Measurements from ENCODE around the gene SH3GL3. TPM values are rescaled to one million over a fixed set of nuclear protein-coding genes. Genes with fewer than 3 reads are reported as not detected.

The SH3GL3 gene
- total and polyA plus RNA-seq, 12 donors, result 0.24 to 1.7 (median 1.2) TPM; not detected in 6

DNA sequence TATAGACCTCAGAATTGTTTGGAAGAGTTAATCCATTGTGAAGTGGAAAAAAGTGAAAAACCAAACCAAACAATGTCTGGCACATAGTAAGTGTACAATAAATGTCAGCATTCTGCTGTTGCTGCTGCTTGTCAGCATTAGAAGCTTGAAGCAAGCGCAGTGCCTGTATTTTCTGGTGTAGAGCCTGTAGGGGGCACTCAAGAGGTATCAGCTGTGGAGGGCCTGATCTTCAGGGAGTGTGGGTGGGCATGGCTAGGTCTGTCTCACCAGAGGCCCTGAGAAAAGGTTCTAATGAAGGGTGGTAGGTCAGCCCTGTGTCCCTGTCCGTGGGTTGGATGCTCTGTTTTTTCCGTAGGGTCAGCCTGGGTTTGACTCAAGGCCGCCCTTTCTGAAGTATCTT is 210.4 kb downstream of the SH3GL3 start:
- Histone ChIP-seq H3K27me3 (peaks cover 24% of the 10 kb centered on the region), H3K9me3 (replicated peaks in 1 of 3) (no peaks in the 10 kb centered on the region), H3K36me3 (replicated peaks in 1 of 2) (no peaks in the 10 kb centered on the region), H3K4me1 (replicated peaks in 1 of 2) (peaks cover 0 to 5% of the 10 kb centered on the region in 2 donors), H3K4me3 (no peak overlapping the region), H3K27ac (peak overlapping the region in 2 of 5 donors; percentile 21 to 71)
- no peak for TF ChIP-seq POLR2A (IDR thresholded peaks at IDR 0.05)
- TF ChIP-seq, protein P1, sequence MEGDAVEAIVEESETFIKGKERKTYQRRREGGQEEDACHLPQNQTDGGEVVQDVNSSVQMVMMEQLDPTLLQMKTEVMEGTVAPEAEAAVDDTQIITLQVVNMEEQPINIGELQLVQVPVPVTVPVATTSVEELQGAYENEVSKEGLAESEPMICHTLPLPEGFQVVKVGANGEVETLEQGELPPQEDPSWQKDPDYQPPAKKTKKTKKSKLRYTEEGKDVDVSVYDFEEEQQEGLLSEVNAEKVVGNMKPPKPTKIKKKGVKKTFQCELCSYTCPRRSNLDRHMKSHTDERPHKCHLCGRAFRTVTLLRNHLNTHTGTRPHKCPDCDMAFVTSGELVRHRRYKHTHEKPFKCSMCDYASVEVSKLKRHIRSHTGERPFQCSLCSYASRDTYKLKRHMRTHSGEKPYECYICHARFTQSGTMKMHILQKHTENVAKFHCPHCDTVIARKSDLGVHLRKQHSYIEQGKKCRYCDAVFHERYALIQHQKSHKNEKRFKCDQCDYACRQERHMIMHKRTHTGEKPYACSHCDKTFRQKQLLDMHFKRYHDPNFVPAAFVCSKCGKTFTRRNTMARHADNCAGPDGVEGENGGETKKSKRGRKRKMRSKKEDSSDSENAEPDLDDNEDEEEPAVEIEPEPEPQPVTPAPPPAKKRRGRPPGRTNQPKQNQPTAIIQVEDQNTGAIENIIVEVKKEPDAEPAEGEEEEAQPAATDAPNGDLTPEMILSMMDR (IDR thresholded peaks at IDR 0.05), result peak in 1 of 6 experiments; percentile 17
- WGBS, 4 donors, result 72 to 79% (median 74%) methylated on average over 4 of the region's 4 CpGs
- intact Hi-C loops (cut with DNase I), result no loop called here
- no peak for DNase-seq

DNA sequence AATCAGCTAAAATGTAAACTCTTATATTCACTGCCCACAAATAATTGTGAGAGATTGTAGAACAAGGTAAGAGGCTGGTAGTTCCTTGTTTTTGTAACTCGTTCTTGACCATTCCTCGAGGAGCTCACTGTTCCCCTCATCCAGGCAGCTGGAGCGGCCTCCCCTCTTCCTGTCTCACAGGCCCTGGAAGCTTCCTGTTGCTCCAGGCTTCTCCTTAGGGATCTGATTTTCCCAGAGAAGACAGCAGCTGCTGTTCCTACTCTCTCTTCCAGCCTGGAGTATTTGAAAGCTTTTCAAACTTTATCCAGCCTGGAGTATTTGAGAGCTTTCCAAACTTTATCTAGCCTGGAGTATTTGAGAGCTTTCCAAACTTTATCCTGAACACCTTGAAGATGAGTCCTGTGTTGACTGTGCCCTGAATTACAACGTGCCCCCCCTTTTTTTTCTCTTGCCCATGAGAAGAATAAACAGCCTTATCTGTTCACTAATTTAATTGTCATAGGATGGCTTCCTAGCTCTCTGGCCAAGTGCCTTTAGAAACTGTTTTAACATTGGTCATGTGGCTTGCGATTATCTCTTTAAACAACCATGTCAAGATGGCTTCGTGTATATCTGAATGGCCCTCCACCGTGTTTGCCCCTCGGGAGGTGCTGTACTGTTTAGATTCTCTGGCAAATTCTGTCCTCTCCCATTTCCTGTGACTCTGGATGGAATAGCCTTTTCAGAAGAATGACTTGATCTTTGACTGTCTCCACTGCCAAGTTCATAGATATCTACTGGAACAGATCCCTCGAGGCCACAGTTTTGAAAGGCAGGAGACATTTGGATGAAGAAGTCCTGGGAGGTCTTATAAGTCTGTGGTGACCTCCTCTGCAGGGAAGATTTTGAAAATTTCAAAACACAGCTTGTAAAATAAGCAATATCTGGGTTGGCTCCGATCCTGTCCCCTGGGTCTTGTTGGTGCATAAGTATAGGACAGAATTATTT is 211.6 kb downstream of the SH3GL3 start:
- 52 to 58% (median 56%) methylated on average over 10 of the region's 10 CpGs for WGBS, 4 donors
- TF ChIP-seq, protein P1 (IDR thresholded peaks at IDR 0.05), result no peak
- TF ChIP-seq POLR2A (IDR thresholded peaks at IDR 0.05), result no peak
- peak in 6 of 7 donors; percentile 13 to 59 (median 26) for DNase-seq
- Histone ChIP-seq H3K27ac (peak overlapping the region in 2 of 5 donors; percentile 18 to 71), H3K27me3 (peaks cover 19% of the 10 kb centered on the region), H3K9me3 (replicated peaks in 1 of 3) (no peaks in the 10 kb centered on the region), H3K4me3 (no peak overlapping the region), H3K4me1 (replicated peaks in 1 of 2) (peaks cover 0 to 5% of the 10 kb centered on the region in 2 donors), H3K36me3 (replicated peaks in 1 of 2) (no peaks in the 10 kb centered on the region)
- intact Hi-C loops (cut with DNase I), result no loop called here

DNA sequence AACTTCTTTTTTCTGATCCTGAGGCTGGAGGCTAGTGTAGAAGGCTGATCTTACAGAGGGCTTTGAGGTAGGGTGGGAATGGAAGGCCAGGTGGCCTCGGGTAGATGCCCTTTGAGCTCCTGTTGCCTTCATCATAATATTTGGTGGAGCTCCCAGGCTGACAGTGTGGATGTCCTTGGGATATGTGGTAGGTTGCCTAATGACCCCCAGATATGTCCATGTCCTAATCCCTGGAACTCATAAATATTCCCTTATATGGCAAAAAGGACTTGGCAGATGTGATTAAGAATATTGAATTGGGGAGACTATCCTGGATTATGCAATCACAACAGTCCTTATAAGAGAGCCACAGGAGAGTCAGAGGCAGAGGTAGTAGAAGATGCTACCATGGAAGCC is 212.3 kb downstream of the SH3GL3 start:
- DNase-seq, result no peak
- intact Hi-C loops (cut with DNase I), result no loop called here
- peaks cover 0 to 5% of the 10 kb centered on the region in 2 donors for H3K4me1 ChIP-seq (replicated peaks in 1 of 2)
- H3K27me3 ChIP-seq, result peaks cover 14% of the 10 kb centered on the region
- WGBS, 4 donors, result 52 to 70% (median 63%) methylated on average over 1 of the region's 1 CpG
- no peak overlapping the region for H3K4me3 ChIP-seq
- peak overlapping the region in 1 of 5 donors; percentile 61 for H3K27ac ChIP-seq
- TF ChIP-seq POLR2A (IDR thresholded peaks at IDR 0.05), result no peak
- TF ChIP-seq, protein P1 (IDR thresholded peaks at IDR 0.05), result no peak
- H3K36me3 ChIP-seq (replicated peaks in 1 of 2), result no peaks in the 10 kb centered on the region
- no peaks in the 10 kb centered on the region for H3K9me3 ChIP-seq (replicated peaks in 1 of 3)

DNA sequence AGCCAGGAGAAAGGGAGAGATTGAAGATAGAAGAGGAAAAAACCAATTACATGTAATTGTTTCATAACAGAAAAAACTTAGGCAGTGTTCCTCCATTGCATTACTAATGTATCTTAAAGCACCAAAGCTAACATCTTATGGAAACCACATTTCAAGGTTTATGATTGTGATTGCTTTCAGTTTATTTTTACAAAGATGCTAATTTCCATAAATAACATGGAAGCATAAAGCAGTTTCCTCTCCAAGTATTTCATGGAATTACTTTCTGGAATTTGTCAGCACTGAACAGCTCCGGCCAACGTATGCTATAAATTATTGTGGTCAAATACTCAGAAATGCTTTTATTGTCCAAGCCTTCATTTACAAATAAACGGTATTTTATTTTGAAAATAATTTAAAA is 218.3 kb downstream of the SH3GL3 start:
- DNase-seq, result no peak
- no peak for TF ChIP-seq POLR2A (IDR thresholded peaks at IDR 0.05)
- TF ChIP-seq, protein P1 (IDR thresholded peaks at IDR 0.05), result no peak
- intact Hi-C loops (cut with DNase I), result loop anchor here in 1 of 2 donors (10.0 kb wide), 1 partner anchor 59 kb away; no protein-coding TSS in a partner anchor
- H3K9me3 ChIP-seq (replicated peaks in 1 of 3), result no peaks in the 10 kb centered on the region
- no peak overlapping the region for H3K27ac ChIP-seq
- no peaks in the 10 kb centered on the region for H3K27me3 ChIP-seq
- 30 to 49% (median 44%) methylated on average over 3 of the region's 3 CpGs for WGBS, 4 donors
- H3K4me3 ChIP-seq, result no peak overlapping the region
- H3K4me1 ChIP-seq (replicated peaks in 1 of 2), result no peaks in the 10 kb centered on the region
- H3K36me3 ChIP-seq (replicated peaks in 1 of 2), result no peaks in the 10 kb centered on the region

Data from adrenal gland (tissue), 12 donors.